ENCODE results near the gene NKIRAS1. TPM values are rescaled to one million over a fixed set of nuclear protein-coding genes. Genes with fewer than 3 reads are reported as not detected.

NKIRAS1 gene
- total and polyA plus RNA-seq, 2 of the 8 experiments (the other 6 are each of a cell fraction or from before 2014, with no cell fraction given) = 3.4 to 7.0 TPM

GRCh38 chr3:23889950-23890349 is 26.8 kb downstream of the NKIRAS1 start:
- FAIRE-seq = no peak
- Histone ChIP-seq H2AK5ac (ENCODE audit: low read depth, low read length) (no peak overlapping the region), H4K5ac (ENCODE audit: insufficient read length, low read depth, low read length) (no peak overlapping the region), H3K79me1 (ENCODE audit: low read depth, low read length) (peaks cover 2% of the 10 kb centered on the region; the same call in 1 of the 2 replicates), H3K4me3 (ENCODE audit: extremely low read depth in 1 of 4, insufficient read depth in 2 of 4, low read depth in 3 of 4, low read length in 4 of 4) (no peak overlapping the region), H2BK12ac (ENCODE audit: low read depth, low read length) (no peak overlapping the region), H3K4me1 (replicated peaks in 1 of 4; ENCODE audit: control insufficient read depth in 3 of 4, insufficient read depth in 4 of 4, low read length in 3 of 4) (peaks cover 0 to 7% (median 1%) of the 10 kb centered on the region in 4 experiments; a peak in 3 of 7 replicates), H3K27me3 (replicated peaks in 1 of 4; ENCODE audit: control insufficient read depth in 3 of 4, extremely low read depth in 1 of 4, insufficient read depth in 3 of 4, low read length in 3 of 4) (no peaks in the 10 kb centered on the region), H3K36me3 (ENCODE audit: control insufficient read depth in 2 of 4, insufficient read depth in 4 of 4, low read length in 3 of 4) (peaks cover 0 to 19% (median 11%) of the 10 kb centered on the region in 4 experiments; a peak in 4 of 8 replicates), H4K8ac (ENCODE audit: extremely low read depth, insufficient read depth, low read length) (no peak overlapping the region), H4K20me1 (replicated peaks in 1 of 2; ENCODE audit: control insufficient read depth in 1 of 2, insufficient read depth in 2 of 2, low read length in 2 of 2) (peaks cover 7 to 10% of the 10 kb centered on the region in 2 experiments), H2AFZ (ENCODE audit: low read length) (no peak overlapping the region), H2BK15ac (ENCODE audit: low read length) (no peak overlapping the region), H3K23me2 (ENCODE audit: low read depth, low read length) (no peaks in the 10 kb centered on the region), H3K56ac (replicated peaks; ENCODE audit: insufficient read length, low read depth, low read length) (no peak overlapping the region), H3K27ac (ENCODE audit: low read depth, low read length) (no peak overlapping the region), H3K14ac (ENCODE audit: insufficient read length) (no peak overlapping the region), H3K9ac (replicated peaks in 1 of 4; ENCODE audit: extremely low read depth in 1 of 4, low read depth in 3 of 4, low read length in 3 of 4) (no peak overlapping the region), H3K4ac (replicated peaks; ENCODE audit: insufficient read length, low read depth, low read length) (no peak overlapping the region), H2BK20ac (ENCODE audit: low read length) (no peak overlapping the region), H3K18ac (ENCODE audit: extremely low read depth, low read length) (no peak overlapping the region), H3K23ac (ENCODE audit: insufficient read length) (no peak overlapping the region), H2BK120ac (replicated peaks; ENCODE audit: low read depth, low read length) (no peak overlapping the region), H3K79me2 (ENCODE audit: control insufficient read depth in 1 of 2, insufficient read depth in 2 of 2, low read length in 2 of 2) (peaks cover 0 to 9% of the 10 kb centered on the region in 2 experiments; a peak in 1 of 4 replicates), H4K91ac (replicated peaks; ENCODE audit: insufficient read length, low read length) (no peak overlapping the region), H2BK5ac (ENCODE audit: low read depth, low read length) (no peak overlapping the region; the same call in 1 of the 2 replicates), H3K4me2 (ENCODE audit: insufficient read depth in 1 of 2, low read depth in 2 of 2, low read length in 2 of 2) (no peak overlapping the region), H3K9me3 (ENCODE audit: insufficient read depth in 2 of 2, low read depth in 1 of 2, low read length in 1 of 2) (no peaks in the 10 kb centered on the region)
- no peak for DNase-seq (ENCODE audit: low read depth in 1 of 2, low spot score in 2 of 2)
- ChIA-PET POLR2A (ENCODE audit: partially characterized antibody) (interaction anchor here (2.3 to 9.0 kb wide), 2 partner anchors 29 to 54 kb away, joined by 7 to 143 read pairs; partner anchors contain the start of genes NKIRAS1 and RPL15), CTCF (ENCODE audit: partially characterized antibody) (interaction anchor here (0.5 to 4.0 kb wide), 15 partner anchors 9 to 589 kb away, joined by 3 to 24 read pairs (median 4); no protein-coding TSS in a partner anchor)
- WGBS, 2 experiments (ENCODE audit: extremely low coverage in 1 of 2, insufficient coverage in 1 of 2, insufficient read length in 1 of 2, insufficient replicate concordance in 2 of 2, low coverage in 1 of 2, low lambda C conversion rate in 2 of 2, missing lambda C conversion rate in 1 of 2) = 94% methylated on average over 5 of the region's 5 CpGs; no CpG with 5 or more reads in 1 of the 2 experiments
- TF ChIP-seq EGR1 (IDR thresholded peaks at IDR 0.05; ENCODE audit: borderline replicate concordance, low read depth, low read length) = no peak
- TF ChIP-seq JUN (IDR thresholded peaks at IDR 0.05; ENCODE audit: low read depth, low read length) = no peak
- TF ChIP-seq ASH2L (IDR thresholded peaks at IDR 0.05; ENCODE audit: low read length) = no peak
- no peak for TF ChIP-seq RAD21 (IDR thresholded peaks at IDR 0.05 in 1 of 2, conservative IDR thresholded peaks at IDR 0.05 in 1 of 2; ENCODE audit: low read depth in 2 of 2, low read length in 2 of 2)
- TF ChIP-seq E2F6 (IDR thresholded peaks at IDR 0.05) = no peak
- no peak for TF ChIP-seq BACH1 (IDR thresholded peaks at IDR 0.05; ENCODE audit: low read length)
- TF ChIP-seq TBP (IDR thresholded peaks at IDR 0.05; ENCODE audit: low read depth, low read length) = no peak
- no peak for TF ChIP-seq HDAC6 (IDR thresholded peaks at IDR 0.05; ENCODE audit: low read depth, low read length)
- TF ChIP-seq POU5F1 (IDR thresholded peaks at IDR 0.05; ENCODE audit: low read depth, low read length) = no peak
- no peak for TF ChIP-seq KDM5A (IDR thresholded peaks at IDR 0.05; ENCODE audit: low read length)
- TF ChIP-seq CBX5 (IDR thresholded peaks at IDR 0.05; ENCODE audit: low read depth, low read length) = no peak
- TF ChIP-seq, protein P1, sequence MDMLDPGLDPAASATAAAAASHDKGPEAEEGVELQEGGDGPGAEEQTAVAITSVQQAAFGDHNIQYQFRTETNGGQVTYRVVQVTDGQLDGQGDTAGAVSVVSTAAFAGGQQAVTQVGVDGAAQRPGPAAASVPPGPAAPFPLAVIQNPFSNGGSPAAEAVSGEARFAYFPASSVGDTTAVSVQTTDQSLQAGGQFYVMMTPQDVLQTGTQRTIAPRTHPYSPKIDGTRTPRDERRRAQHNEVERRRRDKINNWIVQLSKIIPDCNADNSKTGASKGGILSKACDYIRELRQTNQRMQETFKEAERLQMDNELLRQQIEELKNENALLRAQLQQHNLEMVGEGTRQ (IDR thresholded peaks at IDR 0.05; ENCODE audit: low read length) = no peak

Measured in H1 (cell line).